MCF 10A (cell line): ENCODE measurements around the gene PLXNB3. TPM values are rescaled to one million over a fixed set of nuclear protein-coding genes. Genes with fewer than 3 reads are reported as not detected.
A peak's percentile ranks its signal among the peaks of the same experiment; 100 is the strongest.

Experiments
- BruUV-seq: library from RNA; stranded (reverse); fragments of 400-500 nt; replicated peaks from 2 replicates; lab custom pipeline; 2021; lab: Mats Ljungman, UMichigan
- CTCF ChIA-PET: fragments of 300-600 bp; sonication (Branson Sonifier 250); formaldehyde crosslinking; extraction: SDS; loops from one replicate; lab custom pipeline; 2021; ENCODE audit warnings: antibody characterized with exemption, inconsistent platforms; lab: Yijun Ruan, JAX
- POLR2A ChIA-PET: fragments of 300-600, 350-650 bp; sonication (Branson Sonifier 250); formaldehyde crosslinking; extraction: SDS; loops from one replicate; lab custom pipeline; 2020; ENCODE audit warnings: antibody characterized with exemption, inconsistent platforms; lab: Yijun Ruan, JAX
- DNase-seq: peaks from one replicate; pipeline ENCODE4 v3.0.0-alpha.2; 2018; ENCODE audit not compliant: unreplicated experiment
- H3K27ac Mint-ChIP-seq: one replicate; pipeline ENCODE4 v1.8.0; 2022; ENCODE audit warnings: mild to moderate bottlenecking, low read depth, mixed read lengths; ENCODE audit not compliant: unreplicated experiment
- H3K27me3 Mint-ChIP-seq: one replicate; pipeline ENCODE4 v1.8.0; 2022; ENCODE audit warnings: mixed read lengths; ENCODE audit not compliant: insufficient read depth, unreplicated experiment
- H3K36me3 Mint-ChIP-seq: one replicate; pipeline ENCODE4 v1.8.0; 2022; ENCODE audit warnings: mild to moderate bottlenecking, moderate library complexity, mixed read lengths; ENCODE audit not compliant: insufficient read depth, unreplicated experiment
- H3K4me1 Mint-ChIP-seq: one replicate; pipeline ENCODE4 v1.8.0; 2022; ENCODE audit warnings: mixed read lengths; ENCODE audit not compliant: insufficient read depth, unreplicated experiment
- H3K4me3 Mint-ChIP-seq: one replicate; pipeline ENCODE4 v1.8.0; 2022; ENCODE audit warnings: mild to moderate bottlenecking, moderate library complexity, mixed read lengths; ENCODE audit not compliant: unreplicated experiment
- H3K9me3 Mint-ChIP-seq: one replicate; pipeline ENCODE4 v1.8.0; 2022; ENCODE audit warnings: mixed read lengths; ENCODE audit not compliant: unreplicated experiment
- CTCF ChIP-seq: fragments of 200-600 bp; IDR thresholded peaks from one replicate; pipeline ENCODE4 v1.8.0; 2022; ENCODE audit warnings: antibody characterized with exemption, mild to moderate bottlenecking; ENCODE audit not compliant: unreplicated experiment
- intact Hi-C: fragments of 100-400 bp; cut with micrococcal nuclease; formaldehyde crosslinking; loops from 2 replicates; pipeline ENCODE4 v1.14.1; 2022
- total RNA-seq: library from RNA; stranded (reverse); gene quantifications from 2 replicates; pipeline ENCODE4 v1.2.3, GENCODE V29; 2022

Gene PLXNB3
- total RNA-seq, 1 experiment from 2014 or later = 7.2 TPM

GRCh38 chrX:153719701-153720100 lies 44.3 kb upstream of the PLXNB3 start:
- POLR2A ChIA-PET = interaction anchor here (0.5 to 0.9 kb wide), 3 partner anchors 10 to 386 kb away, joined by 3 to 4 read pairs (median 4); partner anchors contain the start of gene ZNF275
- CTCF ChIA-PET = interaction anchor here (0.6 to 2.7 kb wide), 3 partner anchors 11 to 294 kb away, joined by 3 to 13 read pairs (median 3); no protein-coding TSS in a partner anchor

GRCh38 chrX:153722704-153723350 lies 41.2 kb upstream of the PLXNB3 start:
- peak overlapping the region; percentile 79 for H3K27ac Mint-ChIP-seq
- H3K36me3 Mint-ChIP-seq = peaks cover 47% of the 10 kb centered on the region
- H3K9me3 Mint-ChIP-seq = no peaks in the 10 kb centered on the region
- H3K4me3 Mint-ChIP-seq = peak overlapping the region; percentile 82
- peaks cover 19% of the 10 kb centered on the region for H3K4me1 Mint-ChIP-seq
- CTCF ChIA-PET = interaction anchor here (2.0 kb wide), 1 partner anchor 14 kb away, joined by 7 read pairs; no protein-coding TSS in a partner anchor
- no TSS peak for BruUV-seq
- no peaks in the 10 kb centered on the region for H3K27me3 Mint-ChIP-seq
- TF ChIP-seq CTCF = no peak
- intact Hi-C loops = no loop called here
- peak; percentile 35 for DNase-seq
- POLR2A ChIA-PET = interaction anchor here (0.7 to 1.2 kb wide), 2 partner anchors 10 to 17 kb away, joined by 3 read pairs; no protein-coding TSS in a partner anchor

More at GRCh38 chrX:153719701-153720100, 44.3 kb upstream of the PLXNB3 start:
- Mint-ChIP-seq H3K4me1 (peaks cover 8% of the 10 kb centered on the region), H3K27me3 (no peaks in the 10 kb centered on the region), H3K4me3 (no peak overlapping the region), H3K27ac (no peak overlapping the region), H3K36me3 (peaks cover 69% of the 10 kb centered on the region), H3K9me3 (no peaks in the 10 kb centered on the region)
- TF ChIP-seq CTCF = no peak
- DNase-seq = no peak
- no TSS peak for BruUV-seq
- intact Hi-C loops = no loop called here

GRCh38 chrX:153723351-153724251 lies 40.4 kb upstream of the PLXNB3 start:
- no peak for TF ChIP-seq CTCF
- Mint-ChIP-seq H3K4me1 (peaks cover 19% of the 10 kb centered on the region), H3K27me3 (no peaks in the 10 kb centered on the region), H3K27ac (peak overlapping the region; percentile 79), H3K36me3 (peaks cover 39% of the 10 kb centered on the region), H3K9me3 (no peaks in the 10 kb centered on the region), H3K4me3 (peak overlapping the region; percentile 82)
- intact Hi-C loops = loop anchor here (2.0 kb wide), 1 partner anchor 71 kb away; the partner anchor contains the start of genes IDH3G and SSR4
- ChIA-PET POLR2A (interaction anchor here (0.6 to 1.0 kb wide), 4 partner anchors 16 to 248 kb away, joined by 3 to 4 read pairs (median 4); partner anchors contain the start of genes HCFC1 and SLC6A8), CTCF (no interaction called here)
- DNase-seq = peak; percentile 54
- no TSS peak for BruUV-seq
